ENCODE measurements around the gene C7orf57.

Gene C7orf57

DNA sequence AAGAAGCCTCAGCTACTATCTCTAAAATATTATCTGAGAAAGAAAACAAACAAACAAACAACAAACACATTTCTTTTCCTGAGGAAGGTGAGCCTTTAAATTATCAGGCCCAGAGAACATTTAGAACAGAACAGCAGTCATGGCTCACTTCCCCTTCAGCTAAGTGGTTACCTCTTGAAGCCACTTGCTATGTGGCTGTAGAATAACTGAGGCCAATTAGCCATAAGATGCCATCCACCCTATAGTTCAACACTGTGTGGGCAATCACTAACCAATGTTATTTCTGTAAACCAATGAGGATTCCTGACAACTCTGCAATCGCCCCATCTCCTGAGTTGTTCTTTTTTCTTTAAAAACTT lies 50.1 kb downstream of the C7orf57 start:
- no peak for DNase-seq (ENCODE audit: low spot score)

DNA sequence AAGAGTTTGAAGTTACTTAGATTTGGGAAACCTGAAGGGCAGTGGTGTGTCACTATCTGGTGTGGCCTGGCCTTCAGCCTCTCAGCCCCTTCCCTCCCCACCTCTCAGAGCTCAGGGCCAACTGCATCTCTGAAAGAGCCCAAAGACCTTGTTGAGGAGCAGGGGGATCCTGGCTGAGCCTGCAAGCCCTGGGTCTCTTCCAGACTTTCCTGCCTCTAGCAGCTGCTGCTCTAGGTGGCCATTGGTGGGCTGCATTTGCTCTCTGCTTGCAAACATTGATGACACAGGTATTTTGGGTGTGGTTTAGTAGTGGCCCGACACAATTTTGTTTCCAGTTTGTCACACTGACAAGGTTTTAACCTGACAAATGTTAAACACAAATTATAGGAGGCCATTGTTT lies 50.6 kb downstream of the C7orf57 start:
- no peak for DNase-seq (ENCODE audit: low spot score)

DNA sequence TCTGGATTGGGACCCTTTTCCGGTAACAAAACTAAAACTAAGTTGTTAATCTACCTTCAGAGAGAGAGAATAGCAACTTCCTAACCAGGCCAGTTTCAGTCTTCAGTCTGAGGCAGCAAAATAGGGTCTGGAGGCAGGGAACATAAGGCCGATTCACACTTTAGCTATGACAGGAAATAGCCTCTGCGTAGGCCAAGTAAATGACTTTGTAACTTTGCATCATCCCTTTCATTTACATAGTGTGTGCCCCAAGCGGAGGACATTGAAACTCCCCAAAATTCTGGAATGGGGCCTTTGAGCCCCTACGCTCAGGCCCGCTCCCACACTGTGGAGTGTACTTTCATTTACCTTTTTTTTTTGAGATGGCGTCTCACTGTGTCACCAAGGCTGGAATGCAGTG lies 52.0 kb downstream of the C7orf57 start:
- DNase-seq (ENCODE audit: low spot score): no peak

DNA sequence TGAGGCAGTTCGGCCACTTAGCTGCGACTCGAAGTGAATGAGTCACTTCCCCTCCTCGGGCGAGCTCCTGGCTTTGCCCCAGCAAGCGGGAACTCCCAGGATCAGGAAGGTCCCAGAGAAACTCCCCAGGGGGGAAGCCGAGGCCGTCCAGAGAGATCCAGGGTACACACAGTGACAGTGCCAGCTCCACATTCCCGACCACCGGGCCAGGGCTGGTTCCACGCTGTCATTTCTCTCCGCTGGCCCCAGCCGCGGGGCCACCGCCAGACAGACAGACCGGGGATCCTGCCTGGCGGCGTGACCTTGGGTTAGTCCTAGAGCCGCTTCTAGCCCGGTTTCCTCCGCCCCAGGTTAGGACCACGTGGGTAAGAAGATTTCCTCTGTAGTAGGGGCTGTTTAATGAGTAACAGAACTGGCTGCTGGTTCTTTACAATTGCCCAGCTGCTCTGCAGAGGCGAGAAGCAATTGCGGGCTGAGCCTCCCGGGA lies 53.3 kb downstream of the C7orf57 start:
- DNase-seq (ENCODE audit: low spot score): no peak

DNA sequence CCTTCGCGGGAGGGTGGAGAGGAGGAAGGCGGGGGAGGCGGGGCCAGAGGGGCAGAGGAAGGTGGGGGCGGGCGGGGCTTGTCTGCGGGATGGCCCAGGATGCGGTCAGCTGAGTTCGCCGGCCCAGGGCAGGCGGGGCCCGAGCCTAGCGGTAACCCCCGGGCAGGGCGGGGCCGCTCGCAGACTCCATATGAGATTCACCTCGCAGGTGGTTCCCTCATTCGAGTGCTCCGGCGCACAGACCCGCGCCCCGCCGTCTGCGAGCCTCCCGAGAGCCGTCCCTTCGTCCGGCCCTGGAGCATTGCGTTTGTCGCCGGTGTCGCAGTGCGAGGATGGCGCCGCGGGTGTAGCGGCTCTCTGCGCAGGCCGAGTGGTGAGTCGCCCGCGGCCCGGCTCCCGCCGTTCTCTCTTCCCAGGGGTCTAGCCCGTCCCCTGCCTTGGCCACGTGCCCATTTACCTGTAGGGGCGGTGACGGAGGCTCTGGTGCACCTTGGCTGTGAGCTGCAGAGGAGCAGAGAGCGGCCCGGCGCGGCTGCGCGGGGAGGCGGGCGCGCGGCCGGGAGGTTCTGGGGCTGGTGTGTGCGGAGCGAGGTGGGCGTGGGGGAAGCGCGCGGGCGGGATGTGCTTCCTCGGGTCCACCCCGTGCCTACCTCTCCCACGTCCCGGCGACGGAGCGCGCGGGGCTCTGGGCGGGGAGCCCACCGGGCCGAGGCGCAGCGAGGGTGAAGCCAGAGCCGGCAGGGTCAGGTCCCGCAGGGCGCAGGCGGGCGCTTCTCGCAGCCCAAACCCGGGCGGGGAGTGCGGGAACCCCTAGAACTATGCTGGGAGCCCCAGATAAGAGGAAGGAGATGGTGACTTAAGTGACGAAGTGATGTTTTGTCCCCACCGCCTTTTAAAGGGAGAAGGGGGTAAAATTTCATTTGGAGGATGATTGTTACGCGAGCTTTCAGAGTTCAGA lies 54.0 kb downstream of the C7orf57 start, which contains the start of gene UPP1:
UPP1 (plus strand) TSS at position 220 of the 958 bp plus-strand sequence. CDS start 5,519 bp downstream, outside the sequence.
- DNase-seq (ENCODE audit: low spot score): peak; percentile 82

DNA sequence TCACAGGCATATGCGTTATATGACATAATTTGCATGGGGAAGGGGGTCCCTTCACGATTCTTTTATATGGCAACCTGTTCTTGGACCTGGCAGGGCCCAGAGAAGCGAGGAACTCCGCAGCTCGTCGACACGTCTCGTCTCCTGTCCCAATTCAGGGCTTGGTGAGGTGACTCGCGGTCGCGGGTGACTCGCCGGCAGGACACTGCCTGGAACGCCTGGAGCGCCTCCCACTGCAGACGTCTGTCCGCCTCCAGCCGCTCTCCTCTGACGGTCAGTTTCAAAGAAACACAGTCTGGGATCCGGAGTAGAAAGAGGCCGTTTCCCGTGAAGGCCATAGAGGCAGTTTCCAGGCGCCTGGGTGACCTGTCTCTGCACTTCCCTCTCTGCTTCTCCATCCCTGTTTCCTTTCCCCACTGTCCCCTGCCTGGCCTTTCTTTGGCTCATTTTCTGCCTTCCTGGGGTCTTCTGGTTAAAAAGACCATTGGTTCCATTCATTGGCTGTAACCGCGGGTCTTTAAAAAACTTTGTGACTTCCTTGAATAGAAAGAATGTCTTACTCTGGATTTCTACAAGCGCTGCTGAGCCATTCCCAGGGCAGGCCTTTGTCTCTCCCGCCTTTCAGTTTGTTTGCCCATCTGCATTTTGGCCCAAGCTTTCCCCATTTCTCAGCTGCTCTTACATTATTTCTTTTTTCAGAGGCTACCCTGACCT lies 54.9 kb downstream of the C7orf57 start:
- DNase-seq (ENCODE audit: low spot score): no peak

DNA sequence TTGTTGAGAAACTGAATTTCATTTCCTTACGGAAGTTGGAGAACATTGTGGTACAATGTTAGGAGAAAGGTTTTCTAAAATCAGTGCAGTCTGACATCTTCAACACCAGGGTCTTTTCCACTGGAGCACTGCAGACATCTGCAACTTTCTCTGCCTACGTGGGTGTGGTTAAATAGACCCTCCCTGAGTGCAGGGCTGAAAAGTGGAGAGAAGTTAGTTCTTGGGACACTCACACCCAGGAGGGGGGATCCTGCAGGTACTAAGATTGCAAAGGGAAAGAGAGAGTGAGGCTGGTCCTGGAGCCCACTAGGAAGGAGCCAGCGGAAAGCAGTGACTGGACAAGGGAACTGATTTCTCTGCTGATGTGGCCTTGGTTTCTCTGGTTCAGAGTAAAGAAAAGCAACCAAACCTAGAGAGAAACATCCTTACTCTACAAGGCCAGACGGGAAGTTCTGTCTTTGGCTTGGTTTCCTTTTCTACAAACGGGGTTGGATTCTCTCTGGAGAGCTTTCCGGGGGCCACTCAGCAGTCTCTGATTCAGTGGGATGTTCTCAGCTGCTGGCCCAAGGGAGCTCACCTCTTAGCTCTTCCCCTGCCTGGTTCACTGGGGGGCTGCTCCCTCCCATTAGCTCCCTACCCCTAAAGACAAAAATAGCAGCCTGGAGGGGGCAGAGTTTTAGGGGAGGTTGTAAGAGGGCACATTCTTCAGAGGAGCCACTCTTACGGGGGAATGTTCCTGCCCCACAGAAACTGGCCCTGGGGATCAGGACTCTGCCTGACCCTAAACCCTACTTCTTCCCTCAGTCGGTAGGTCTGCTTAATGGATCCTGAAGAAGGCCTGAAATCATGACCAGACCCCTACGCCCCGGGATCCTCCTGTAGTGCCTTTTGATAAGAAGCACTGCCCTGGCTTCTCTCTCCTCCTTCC lies 56.4 kb downstream of the C7orf57 start:
- no peak for DNase-seq (ENCODE audit: low spot score)

DNA sequence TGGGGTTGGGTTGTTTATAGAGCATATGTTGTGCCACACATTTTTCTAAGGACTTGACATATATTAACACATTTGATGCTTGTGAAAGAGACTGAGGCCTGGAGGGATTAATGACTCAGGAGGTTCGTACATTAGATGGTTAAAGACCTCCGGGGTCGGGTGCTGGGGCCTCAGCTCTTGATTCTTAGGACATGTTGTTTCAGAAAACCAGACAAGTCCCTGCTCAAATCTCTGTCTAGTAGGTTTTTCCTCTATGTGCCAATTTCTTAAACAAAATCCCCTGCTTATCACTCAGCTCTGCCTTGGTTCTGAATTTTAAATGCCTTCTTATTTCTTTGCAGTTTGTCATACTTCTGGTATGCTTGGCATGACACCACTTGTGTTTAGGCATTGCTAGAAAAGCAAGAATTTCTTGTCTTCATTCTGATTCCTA lies 59.5 kb downstream of the C7orf57 start:
- no peak for DNase-seq (ENCODE audit: low spot score)

DNA sequence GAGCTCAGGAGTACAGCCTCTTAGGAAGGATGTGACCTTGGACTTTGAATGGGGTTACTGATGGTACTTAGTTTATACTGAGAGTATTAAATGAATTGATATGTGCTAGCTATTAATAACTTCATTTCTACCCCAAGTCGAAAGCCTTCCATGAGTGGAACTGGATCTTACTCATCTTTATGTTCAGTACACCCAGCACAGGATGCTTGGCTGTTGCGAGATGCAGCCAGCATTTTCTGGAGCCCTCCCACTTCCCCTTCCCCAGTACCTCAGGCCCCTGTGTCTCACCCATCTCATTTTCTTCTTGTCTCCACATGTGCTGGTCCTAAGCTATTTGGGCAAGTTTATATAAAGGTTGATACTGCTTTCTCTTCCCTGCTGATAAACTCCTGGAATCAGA lies 60.9 kb downstream of the C7orf57 start:
- DNase-seq (ENCODE audit: low spot score): no peak

DNA sequence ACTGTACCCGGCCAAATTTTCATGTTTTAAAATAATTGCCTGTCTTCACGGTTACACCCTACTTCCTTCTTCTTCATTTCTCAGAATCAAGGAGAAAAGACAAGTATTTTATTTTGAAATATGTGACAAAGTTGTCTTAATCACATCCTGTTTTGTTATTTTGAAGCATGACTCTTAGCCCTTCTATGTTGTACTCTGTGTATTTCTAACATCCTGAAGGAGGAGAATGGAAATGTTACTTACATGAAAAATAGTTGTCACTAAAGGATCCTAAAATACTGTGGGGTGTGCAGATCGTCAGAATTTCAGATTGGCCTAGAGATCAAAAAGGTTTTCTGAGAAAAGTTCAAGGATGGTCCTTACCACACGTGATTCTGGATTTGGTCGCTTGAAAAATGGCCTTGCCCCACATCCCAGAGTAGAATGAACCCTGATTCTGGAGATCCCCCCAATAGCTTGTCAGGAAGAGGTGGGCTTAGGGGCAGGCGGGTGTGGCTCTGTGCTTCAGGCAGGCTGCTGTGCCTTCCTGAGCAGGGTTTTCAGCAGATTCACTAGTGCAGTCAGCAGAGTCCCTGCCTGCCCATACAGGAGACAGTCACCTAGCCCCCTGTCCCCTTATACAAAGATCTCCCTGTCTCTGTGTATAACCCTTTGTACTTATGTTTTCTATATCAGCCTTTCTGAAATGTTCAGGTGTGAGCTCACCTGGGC lies 62.3 kb downstream of the C7orf57 start:
- no peak for DNase-seq (ENCODE audit: low spot score)

DNA sequence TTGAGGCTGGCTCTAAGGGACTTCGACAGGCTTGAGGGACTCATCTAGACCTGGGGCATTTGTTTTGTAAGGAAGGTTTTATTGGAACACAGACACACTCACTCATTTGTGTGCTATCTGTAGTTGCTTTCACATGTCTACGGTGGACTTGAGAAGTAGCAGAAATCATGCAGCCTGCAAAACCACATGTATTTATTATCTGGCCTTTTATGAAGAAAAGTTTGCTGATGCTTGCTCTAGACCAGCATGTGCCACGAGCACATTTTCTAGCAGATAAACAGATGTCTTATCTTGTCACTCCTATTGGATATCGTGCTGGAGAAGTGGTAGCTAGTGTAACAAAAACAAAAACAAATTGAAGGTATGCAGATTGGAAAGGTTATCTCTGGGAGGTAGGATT lies 63.5 kb downstream of the C7orf57 start:
- DNase-seq (ENCODE audit: low spot score): no peak

DNA sequence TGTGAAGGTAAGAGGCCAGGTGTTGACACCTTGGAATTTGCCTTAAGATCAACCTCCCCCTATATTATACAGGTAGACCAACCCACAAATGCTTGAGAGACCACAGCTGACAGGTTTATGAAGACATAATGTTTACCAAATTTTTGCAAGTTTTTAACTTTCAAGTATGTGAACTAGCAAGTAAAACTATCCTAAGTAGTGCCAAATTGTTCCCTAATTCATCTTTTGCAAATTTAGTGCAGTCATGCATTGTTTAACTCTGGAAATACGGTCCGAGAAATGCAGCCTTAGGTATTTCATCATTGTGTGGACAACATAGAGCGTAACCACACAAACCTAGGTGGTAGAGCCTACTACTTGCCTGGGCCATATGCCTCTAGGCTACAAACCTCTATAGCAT lies 64.4 kb downstream of the C7orf57 start:
- DNase-seq (ENCODE audit: low spot score): no peak

DNA sequence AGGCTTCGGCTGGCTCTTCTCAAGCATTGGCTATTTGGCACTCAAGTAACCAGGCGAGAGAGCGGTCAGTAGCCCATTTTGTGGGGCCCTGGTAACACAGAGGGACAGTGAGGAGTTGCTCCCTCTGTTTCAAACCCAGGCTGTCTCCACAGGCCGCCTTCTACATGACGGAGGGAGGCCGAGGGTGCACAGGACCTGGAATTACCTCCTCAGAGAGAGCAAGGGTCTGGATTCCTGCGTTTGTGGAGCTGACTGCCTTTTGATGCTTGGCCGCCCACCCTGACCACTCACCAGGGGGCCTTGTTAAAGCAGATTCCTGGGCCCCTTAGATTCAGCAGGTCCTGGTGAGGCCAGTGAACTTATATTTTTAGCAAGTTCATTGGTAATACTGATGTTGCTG lies 66.0 kb downstream of the C7orf57 start:
- DNase-seq (ENCODE audit: low spot score): no peak

DNA sequence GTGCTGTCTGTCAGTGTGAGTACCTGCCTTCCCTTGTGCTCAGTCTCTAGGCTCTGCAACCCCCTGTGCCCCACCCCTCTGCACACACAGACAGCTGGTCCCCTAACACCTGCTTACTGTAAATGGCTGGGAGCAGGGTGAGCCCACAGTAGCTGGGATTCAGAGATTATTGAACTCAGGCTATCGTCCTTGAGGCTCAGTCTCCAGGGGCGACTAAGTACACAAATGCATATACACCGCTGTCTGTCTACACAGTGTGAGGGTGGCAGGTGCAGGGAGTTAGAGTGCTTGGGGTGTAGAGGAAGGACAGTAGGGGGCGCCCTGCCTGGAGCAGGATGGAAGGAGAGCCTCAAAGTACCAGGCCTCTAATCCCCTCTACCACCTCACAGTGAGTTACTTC lies 66.6 kb downstream of the C7orf57 start:
- DNase-seq (ENCODE audit: low spot score): no peak

DNA sequence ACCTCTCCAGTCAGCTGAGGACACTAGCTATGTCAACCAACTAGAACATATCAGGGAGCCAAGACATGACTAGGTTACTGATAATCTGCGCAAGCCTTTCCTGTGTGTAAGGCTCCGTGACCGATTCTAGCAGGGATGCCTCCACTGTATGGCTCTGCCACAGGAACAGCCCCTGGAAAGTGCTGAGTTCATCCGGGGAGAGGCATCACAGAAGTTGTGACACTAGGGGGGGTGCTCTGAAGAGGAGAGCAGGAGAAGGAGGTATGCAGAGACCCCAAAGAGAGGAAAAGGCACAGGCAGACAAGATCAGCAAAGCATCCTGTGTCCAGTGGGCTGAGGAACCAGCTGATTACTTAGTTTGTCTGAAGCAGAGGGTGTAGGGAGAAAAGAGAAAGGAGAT lies 67.2 kb downstream of the C7orf57 start:
- DNase-seq (ENCODE audit: low spot score): no peak

DNA sequence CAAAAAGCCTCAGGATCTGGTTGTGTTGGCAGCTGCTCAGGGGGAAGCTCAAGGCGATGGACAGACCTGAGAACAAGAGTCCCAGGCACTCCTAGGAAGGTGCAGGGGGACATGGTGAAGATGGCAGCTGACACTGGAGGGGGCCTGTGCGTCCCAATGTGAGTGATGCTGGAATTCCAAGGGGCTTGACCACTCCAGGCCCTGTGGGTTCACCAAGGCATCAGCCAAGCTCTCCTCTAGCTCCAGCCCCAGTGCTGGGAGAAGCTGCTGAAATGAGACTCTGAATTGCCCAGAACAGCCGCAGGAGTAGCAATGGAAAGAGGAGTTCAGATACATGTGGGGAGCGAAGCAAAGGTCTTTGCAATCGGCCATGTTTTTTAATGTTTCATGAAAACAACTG lies 69.7 kb downstream of the C7orf57 start:
- DNase-seq (ENCODE audit: low spot score): no peak

DNA sequence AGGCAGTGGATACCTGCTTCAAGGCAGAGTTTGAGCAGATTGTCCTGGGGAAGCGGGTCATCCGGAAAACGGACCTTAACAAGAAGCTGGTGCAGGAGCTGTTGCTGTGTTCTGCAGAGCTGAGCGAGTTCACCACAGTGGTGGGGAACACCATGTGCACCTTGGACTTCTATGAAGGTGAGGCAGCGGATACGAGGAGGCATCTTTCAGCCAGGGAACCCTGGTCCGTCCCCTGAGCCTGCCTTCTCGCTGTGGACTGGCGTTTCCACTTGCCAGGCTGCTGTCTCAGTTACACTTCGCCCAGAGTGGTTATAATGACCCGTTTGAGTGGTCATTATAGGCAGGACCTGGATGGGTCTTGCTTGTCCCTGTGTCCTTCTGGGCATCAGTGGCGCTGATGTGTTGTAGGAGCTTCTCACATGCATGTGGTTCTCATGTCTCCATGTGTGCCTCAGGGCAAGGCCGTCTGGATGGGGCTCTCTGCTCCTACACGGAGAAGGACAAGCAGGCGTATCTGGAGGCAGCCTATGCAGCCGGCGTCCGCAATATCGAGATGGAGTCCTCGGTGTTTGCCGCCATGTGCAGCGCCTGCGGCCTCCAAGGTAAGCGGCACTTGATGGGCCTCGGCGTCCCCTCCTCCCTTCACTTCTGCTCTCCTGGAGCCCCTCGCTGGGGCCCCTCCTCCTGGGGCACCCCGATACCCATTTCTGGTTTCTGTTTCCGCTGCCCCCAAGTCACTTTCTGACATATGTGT lies 71.7 kb downstream of the C7orf57 start:
- no peak for DNase-seq (ENCODE audit: low spot score)

DNA sequence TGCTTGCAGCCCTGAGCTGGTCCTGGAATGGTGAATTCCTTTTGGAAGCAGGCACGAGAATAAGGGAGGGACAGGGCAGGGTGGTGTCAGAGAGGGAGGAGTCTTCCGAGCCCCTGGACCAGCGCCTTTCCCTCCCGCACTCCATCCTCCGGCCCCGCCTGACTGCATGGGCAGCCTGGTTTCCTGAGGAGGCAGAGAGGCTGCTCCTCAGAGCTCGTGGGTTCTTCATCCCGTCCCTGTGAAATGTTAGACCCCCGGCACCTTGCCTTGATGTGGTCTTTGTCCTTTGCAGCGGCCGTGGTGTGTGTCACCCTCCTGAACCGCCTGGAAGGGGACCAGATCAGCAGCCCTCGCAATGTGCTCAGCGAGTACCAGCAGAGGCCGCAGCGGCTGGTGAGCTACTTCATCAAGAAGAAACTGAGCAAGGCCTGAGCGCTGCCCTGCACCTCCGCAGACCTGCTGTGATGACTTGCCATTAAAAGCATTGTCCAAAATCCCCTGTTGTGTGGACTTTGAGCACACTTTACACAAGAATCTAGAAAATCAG lies 72.7 kb downstream of the C7orf57 start:
- DNase-seq (ENCODE audit: low spot score): no peak

DNA sequence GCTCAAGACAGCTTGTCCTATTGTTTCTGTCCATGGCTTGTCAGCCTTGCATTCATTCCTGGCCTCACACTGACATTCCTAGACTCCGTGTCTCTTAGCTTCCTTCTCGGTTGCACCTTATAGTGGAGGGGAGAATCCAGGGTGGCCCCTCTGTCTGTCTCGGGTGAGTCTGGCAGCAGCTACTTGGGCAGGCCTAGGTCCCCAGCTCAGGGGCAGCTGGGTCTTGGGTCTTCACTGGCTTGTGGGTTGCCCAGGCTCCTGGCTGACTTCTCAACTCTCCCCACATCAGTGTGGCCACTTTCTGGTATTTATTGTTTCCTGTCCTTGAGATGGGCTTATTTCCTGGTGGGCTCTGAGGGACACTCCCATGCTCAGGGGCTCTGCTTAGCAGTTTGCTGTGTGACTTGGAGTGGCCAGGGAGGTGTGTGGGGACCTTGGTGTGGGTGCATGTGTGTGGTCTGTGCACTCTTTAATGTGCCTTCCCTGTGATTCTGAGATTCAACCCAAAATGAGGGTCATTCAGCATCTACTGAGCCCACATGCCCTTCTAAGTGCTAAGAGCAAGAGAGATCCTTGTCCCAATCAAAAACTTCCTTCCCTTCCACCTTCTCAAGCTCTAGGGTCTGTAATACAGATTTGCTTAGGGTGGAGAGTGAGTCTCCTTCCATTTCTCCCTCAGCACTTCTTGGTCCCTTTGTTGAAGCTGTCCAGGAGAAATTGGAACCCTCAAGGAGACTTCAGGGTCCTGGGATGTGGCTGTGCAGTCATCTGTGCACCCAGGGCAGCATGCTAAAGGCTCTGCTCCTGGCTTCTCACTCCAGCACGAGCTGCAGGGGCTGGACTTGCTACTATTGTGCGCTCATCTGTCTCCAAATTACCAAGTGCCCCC lies 73.9 kb downstream of the C7orf57 start:
- DNase-seq (ENCODE audit: low spot score): no peak

Data from cerebellar cortex (tissue), 1 donor.